D341Med (cell line): ENCODE results near the gene RAB9A.
A peak's percentile ranks its signal among the peaks of the same experiment; 100 is the strongest.
"Not testable (repeated sequence)": the region's sequence is repeated elsewhere in the genome, so short reads cannot be mapped to it uniquely, and the experiment has no call there.

ENCODE experiments used
- DNase-seq: peaks from one replicate; pipeline ENCODE4 v3.0.0; 2012; ENCODE audit warnings: low spot score

The RAB9A gene, protein sequence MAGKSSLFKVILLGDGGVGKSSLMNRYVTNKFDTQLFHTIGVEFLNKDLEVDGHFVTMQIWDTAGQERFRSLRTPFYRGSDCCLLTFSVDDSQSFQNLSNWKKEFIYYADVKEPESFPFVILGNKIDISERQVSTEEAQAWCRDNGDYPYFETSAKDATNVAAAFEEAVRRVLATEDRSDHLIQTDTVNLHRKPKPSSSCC

DNA sequence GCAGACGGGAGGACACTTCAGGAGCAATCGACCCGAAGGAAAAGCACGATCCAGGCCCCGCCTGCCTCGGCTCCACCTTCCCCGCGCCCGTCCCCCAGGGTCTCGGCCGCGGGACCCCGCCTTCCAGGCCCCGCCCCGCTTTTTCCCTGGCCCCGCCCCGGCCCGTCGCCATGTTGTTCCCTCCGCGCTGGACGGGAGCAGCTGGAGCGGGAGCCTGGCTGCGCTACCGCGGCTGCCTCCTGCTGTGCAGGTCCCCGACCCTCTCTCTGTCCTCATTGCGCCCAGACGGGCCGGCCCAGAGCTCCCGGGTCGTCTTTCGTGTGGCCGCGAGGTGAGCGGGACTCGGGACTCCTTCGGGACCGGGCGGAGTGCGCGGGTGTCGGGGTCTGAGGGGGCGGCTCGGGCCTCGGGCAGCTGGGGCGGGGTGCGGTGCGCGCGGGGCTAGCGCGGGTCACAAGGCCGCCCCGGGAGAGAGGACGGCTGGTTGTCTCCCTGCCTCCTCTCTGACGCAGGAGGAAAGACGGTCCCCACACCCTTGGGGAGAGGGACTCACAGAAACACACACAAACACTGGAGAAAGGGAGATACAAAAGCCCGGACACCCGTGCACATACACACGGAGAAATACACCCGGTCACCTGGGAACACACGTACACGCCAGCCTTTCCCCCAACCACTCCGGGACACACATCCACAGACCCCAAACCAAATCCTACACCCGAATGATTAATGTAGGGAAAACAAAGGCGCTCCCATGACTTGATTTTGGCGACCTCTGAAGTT, at the start of gene RAB9A:
Gene RAB9A (plus strand): TSS at position 171 of the 783 bp plus-strand sequence. CDS start 19,619 bp downstream, outside the sequence.
- peak; percentile 92 for DNase-seq

DNA sequence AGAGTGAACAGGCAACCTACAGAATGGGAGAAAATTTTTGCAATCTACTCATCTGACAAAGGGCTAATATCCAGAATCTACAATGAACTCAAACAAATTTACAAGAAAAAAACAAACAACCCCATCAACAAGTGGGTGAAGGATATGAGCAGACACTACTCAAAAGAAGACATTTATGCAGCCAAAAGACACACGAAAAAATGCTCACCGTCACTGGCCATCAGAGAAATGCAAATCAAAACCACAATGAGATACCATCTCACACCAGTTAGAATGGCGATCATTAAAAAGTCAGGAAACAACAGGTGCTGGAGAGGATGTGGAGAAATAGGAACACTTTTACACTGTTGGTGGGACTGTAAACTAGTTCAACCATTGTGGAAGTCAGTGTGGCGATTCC, 47.2 kb upstream of the RAB9A start:
- not testable (repeated sequence) for DNase-seq

DNA sequence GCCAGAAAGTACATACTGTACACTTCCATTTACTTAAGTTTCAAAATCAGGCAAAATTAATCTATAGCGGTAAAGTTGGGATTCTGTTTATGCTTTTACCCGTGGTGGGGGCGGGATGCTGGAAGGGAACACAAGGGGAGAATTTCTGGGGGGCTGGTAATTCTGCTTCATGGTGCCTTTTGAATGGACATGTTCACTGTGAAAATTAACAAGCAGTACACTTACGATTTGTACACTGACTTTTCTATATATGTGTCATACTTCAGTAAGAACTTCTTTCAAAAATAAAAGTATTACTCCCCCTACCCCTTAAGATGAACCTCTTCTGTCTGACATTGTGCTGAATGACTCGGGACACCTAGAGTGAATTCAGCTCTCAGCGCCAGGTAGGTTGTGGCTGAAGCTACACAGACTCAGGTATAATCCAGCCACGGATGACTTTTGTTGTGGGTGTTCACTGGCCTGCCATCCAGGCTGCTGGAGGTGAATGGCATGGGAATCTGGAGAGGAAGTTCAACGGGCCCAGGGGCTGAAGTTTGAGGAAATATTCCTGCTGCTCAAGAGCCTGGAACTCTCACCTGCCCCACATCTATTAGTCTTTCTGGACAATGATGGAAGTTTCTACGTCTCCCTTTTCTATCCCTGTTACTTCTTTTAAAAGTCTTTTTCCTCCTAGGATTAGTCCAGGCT, 43.3 kb upstream of the RAB9A start:
- no peak for DNase-seq

DNA sequence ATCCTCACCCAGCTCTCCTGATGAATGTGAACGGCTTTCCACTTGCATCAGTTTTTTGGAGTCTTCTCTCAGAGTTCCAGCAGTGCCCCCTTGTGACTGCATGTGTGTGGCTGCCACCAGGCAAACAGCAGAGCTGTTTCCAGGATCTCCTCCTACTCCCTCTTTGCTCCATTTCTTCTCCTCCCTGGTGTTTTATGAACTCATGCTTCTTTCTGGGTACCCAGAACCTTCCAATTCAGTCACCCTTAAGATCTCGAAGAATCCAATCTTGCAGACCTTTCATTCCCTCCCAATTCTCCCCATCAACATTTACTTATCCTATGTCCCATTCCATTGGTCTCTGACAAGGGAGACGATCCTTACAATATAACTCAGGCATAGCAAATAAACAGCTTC, 42.8 kb upstream of the RAB9A start:
- DNase-seq: peak; percentile 51

DNA sequence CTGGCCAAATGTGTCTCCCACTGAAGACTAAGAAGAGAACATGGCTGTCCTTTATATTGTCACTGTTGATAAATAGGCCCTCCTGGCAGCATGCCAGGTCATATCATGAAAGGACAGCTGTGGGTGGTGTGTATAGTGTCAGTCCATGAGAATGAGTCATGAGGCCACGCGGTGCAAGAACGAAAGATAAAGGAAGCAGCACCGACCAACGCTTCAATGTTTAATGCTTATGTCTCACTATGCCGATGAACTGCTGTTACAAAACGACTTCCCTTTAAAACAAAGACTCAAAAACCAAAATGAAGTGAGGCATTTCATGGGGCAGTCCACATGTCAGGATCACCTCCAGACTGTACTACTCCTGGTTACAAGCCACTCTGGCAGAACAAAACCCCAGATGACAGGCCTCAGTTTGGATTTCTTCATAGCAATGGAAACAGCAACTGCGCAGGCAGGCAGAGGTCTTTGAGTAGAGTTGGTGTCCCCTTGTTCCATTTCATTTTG, 41.2 kb upstream of the RAB9A start:
- no peak for DNase-seq

DNA sequence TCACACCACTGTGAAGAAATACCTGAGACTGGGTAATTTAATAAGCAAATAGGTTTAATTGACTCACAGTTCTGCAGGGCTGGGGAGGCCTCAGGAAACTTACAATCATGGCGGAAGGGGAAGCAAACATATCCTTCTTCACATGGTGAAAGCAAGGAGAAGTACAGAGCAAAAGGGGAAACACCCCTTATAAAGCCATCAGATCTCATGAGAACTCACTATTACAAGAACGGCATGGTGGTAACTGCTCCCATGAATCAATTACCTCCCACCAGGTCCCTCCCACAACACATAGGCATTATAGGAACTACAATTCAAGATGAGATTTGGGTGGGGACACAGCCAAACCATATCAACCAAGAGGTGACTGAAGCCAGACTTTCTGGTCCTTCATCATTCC, 40.6 kb upstream of the RAB9A start:
- not testable (repeated sequence) for DNase-seq

DNA sequence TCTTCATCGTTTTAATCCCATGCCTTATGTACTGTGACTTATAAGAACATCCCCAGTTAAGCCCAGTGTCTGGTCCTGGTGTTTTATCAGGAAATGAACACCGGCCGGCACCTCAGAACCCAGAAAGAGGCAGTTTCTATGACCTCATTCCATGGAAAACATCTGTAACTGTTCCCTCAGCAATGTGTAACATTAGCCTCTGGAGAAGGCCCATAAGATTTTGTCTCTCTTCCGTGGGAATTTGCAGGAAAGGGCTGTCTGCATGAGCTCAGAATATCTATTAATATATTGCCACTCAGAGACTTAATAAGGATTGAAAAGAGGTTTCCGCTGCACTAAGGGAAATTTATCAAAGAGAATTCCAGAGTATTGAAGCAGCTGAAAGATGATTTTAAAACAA, 39.1 kb upstream of the RAB9A start:
- no peak for DNase-seq

DNA sequence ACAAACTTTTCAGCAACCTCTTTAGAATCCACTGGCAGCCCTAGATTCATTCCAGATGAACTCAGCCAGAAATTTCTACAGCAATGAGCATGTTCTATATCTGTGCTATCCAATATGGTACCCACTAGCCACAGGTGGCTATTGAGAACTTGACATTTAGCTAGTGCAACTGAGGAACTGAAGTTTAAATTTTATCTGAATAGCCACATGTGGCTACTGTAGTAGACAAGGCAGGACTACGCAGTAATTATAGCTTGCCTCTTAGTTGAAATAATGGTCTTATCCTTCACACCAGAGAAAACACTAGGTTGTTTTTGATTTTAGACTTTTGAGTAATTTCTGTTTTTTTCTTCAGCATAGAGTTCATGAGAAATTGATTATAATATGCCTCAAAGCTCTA, 38.6 kb upstream of the RAB9A start:
- DNase-seq: no peak

DNA sequence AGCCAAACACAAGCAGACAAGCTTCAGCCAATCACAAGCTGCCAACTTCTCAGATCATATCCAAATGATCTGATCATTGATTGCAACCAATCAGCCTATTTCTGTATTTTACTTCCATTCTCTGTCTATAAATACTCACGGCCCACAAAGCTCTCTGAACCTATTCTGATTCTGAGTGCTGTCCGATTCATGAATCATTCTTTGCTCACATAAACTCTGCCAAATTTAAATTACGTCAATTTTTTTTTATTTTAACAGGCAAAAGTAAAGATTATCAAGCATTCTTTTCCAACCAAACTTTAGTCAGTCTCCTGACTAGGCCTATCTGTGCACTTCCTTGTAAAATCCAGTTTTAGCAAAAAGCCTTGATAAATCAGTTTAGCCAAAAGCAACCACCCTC, 37.8 kb upstream of the RAB9A start:
- DNase-seq: no peak

DNA sequence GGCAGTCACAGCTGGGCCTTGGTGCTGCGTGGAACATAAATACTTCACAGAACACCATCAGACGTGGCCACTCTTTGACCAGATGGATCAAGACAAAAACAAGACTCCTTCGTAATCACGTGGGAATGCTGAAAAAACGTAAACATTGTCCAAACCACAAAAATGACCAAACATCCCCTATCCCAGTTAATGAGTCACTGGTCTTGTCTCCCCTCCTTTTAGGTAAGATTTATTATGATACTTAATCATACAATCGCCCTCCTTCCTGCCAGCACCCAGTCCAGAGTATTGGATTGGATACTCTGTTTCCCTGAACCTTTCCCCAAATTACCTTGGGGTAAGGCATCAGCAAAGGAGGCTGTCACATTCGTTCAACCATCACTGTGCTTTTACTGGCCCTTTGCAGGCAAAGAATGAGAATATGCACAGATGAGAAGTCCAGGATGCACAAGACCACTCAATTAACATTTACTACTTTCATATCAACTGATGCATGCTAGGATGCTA, 36.6 kb upstream of the RAB9A start:
- DNase-seq: no peak

DNA sequence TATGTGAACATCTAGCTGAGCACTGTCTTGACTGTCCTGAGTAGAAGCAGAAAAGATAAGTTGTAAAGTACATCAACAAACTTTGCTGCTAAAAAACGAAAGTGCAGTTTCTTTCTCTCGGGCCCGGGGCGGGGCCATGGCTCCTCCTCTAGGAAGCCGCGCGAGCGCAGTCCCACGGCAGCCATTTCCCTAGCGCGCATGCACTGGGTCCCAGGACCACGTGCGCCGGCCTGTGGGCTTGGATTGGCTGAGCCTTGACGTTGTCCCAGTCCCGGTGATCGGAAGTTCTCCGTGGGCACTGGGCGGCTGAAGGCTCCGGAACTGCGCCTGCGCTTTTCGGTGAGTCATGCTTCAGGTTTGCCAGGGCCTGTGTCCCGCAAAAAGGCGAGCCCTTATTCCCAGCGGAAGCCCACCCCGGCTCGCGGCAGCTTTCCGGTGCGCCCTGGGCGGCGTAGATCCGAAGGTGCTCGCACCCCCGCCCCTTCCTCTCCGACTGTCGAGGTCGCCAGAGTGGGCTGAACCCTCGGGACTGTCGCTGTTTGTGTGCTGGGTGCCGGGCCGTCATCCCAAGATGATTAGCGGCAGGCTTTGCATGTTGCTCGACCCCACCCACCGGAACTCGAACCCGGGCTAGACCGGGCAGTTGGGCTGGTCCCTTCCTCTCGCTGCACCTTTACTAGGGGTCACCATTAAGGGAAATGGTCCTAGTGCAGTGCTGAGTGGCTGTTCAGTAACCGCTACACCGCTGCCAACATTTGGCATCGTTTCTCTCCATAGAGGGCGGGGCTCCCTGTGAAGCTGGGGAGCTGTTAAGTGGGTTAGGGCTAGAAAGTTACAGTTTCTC, 35.9 kb upstream of the RAB9A start, which contains the start of gene TCEANC:
Gene TCEANC (plus strand): TSS at position 292 of the 844 bp plus-strand sequence. CDS start 9,368 bp downstream, outside the sequence.
- peak; percentile 92 for DNase-seq

DNA sequence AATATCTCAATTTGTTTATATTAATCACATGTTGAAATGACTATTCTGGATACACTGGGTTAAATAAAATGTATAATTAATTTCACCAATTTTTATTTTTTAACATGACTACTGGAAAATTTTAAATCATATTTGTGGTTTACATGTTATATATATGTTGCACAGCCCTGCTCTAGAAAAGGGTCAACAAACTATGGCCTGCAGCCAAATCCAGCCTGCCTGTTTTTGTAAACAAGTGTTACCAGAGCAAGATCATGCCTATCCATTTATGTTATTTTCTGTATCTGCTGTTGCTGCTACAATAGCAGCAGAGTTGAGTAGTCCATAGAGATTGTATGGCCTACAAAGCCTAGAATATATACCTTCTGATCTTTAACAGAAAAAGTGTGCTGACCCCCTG, 34.8 kb upstream of the RAB9A start:
- DNase-seq: no peak

DNA sequence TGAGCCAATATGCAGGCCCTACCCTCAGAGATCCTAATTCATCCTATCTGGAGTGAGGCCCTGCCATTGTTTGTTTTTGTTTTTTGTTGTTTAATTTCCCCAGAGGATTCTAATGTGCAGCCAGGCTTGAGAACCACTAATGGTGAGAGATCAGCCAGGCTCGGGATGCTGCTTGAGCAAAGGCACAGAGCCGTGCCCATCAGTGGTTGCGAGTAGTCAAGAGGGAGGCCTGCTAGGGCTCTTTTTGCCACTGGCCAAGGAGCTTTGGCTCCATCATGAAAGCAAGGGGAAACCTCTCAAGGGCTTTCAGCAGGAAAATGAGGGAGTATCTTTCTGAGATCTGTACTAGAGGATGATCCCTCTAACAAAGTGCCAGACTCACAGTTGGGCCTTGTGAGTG, 33.3 kb upstream of the RAB9A start:
- no peak for DNase-seq

DNA sequence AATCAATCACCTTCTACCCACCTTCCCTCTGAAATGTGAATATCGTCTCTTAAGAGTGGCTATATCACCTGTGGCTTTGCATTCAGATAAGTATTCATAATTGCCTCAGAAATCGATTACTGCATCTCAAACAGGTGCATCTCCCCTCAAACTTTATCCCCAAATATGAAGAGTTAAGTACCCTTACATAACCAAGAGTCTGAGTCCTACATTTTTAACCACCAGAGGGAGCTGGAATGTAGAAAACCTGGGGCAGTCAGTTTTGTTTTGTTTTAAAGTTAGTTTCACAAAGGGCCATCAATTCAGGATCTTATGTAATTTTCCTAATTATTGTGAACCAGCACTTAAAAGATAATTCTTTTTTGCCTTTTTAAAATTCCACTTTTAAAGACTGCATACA, 30.3 kb upstream of the RAB9A start:
- DNase-seq: peak; percentile 26

DNA sequence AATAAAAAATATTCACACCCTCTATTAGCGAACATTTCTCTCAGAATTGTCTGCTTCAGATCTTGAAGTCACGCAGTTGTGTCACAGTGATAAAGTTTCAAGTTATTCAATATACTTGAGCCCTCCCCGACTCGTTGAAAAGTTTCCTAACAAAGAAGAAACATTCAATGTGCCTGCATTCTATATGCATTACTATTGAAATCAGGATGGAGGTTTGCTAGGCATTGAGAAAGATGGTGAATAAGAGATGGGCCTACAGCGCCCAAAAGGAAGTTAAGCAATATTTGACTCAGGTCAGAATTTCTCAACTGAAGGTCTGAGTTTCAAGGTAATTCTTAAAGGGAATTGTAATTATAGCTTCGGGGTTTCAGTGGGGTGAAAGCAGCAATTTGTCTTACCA, 29.9 kb upstream of the RAB9A start:
- no peak for DNase-seq

DNA sequence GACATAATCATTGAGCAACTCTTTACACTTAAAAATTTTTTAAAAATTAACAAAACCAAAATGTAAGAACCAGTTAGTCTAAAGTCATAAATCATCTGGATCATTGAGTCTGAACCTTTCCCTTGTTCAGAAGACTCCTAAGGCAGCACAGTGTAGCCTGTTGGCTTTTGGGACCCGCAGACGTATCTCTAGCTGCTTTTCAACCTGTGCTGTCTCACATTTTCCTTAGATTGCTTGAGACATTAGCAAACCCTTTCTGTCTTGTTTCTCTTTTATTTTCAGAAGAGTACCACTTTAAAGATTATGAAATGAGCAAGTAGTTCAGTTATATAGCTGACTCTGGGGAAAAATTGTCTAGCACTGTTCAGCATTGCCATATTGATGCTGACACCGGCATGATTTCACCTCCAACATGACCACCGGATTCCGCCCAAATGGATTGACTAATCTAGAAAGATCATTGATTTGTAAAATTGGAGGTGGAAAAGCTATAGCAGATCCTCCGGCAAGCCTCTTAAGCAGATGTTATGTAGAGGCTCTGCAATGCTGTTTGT, 27.1 kb upstream of the RAB9A start:
- DNase-seq: no peak

DNA sequence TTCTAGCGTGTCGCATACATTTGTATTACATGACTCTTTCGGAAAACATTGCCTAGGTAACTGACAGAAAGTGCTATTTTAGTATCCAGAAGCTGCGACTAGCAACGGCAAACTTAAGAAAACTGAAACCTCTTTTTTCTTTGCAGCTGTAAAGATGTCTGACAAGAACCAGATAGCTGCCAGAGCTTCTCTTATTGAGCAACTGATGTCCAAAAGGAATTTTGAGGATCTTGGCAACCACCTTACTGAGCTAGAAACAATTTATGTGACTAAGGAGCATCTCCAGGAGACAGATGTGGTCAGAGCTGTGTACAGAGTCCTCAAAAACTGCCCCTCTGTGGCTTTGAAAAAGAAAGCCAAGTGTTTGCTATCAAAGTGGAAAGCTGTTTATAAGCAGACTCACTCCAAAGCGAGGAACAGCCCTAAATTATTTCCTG, 26.6 kb upstream of the RAB9A start:
- DNase-seq: no peak

DNA sequence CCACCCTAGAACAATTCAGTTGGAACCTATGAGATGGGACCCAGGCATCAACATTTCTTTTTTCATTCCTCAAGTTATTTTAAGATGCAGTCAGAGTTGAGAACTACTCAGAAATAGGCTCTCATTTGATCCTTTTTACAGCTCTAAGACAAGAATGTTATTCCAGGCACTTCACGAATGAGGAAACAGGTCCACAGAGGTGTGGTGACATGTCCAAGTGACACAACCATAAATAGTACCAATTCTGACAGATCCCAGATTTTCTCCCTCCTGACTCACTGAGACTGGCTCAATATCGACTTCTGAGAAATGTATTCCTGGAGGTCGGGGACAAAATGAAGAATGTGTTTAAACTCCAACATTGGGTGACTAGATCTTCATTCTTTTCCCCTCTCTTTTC, 24.9 kb upstream of the RAB9A start:
- no peak for DNase-seq

DNA sequence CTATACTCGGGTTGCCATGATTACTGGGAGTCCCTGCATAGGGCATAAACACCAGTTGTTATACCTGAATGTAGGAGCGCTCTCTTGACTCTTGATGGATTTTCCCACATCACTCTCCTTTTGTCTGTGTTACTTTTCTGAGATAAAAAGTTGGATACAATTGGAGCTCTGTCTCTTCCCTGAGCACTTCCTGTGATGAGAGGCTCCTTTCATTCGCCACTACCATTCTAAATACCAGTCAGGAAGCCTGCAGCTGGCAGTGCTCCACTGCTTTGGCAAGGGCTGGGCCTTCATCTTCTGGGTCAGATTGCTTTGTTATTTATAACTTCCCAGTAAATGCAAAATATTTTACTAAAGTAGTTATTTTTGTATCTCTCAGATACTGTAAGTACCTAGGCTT, 22.1 kb upstream of the RAB9A start:
- no peak for DNase-seq

DNA sequence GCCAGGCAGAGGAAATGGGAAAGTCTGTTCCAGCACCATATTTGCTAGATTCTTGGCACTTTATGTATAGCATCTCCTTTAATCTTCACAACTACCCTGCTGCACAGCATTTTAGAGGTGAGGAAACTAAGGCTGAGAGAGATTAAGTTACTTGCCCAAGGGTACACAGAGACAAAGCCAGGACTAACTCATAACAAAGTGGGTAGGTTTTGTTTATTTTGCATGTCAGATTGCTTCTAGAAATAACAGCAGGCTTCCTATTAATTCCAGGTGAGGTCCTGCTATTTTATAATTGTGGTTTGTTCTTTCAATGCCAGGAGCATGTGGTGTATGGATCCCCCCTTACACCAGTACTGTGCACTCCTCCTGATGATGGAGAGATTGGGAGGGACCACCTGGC, 21.0 kb upstream of the RAB9A start:
- DNase-seq: no peak

DNA sequence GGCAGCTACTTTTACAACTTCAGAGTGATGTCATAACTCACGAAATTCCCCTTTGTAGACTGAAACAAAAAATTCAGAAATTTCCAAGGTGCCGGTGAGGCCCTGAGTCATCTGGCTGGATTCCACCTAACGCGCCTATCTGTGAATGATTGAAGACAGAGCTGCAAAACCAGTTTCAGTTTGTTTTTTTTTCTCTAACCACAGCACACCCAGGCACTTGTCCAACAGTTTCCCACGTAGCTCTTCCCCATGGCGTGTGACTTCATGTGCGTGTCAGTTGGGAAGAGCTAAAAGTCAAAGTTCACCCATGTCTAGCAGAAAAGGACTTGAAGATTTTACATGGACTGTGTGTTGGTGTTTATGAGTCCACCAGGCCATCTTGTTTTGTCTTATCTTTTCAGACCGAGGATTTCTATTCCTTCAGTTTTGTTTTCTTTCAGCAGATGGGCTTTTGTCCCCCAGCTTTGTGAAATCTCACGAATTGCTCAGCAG, 19.6 kb upstream of the RAB9A start:
- no peak for DNase-seq
